ENCODE data around the gene PCDHGB4.
A peak's percentile ranks its signal among the peaks of the same experiment; 100 is the strongest.
"Not testable (repeated sequence)": the region's sequence is repeated elsewhere in the genome, so short reads cannot be mapped to it uniquely, and the experiment has no call there.

PCDHGB4 gene

GRCh38 chr5:141387557-141388311, at the start of gene PCDHGB4:
Gene PCDHGB4, plus strand, starts transcription at chr5:141387698. Its CDS starts 187 bp downstream, at chr5:141387885.
- peak; percentile 22 for DNase-seq (ENCODE audit: low spot score)

- no peak for DNase-seq (ENCODE audit: low spot score)
These were observed 48.8 kb upstream of the PCDHGB4 start, which contains the start of gene PCDHGA2 for GRCh38 chr5:141338538-141339306. Gene PCDHGA2, plus strand, starts transcription at chr5:141338760.

GRCh38 chr5:141340781-141341354, 46.6 kb upstream of the PCDHGB4 start:
- not testable (repeated sequence) for DNase-seq (ENCODE audit: low spot score)

- DNase-seq (ENCODE audit: low spot score), result no peak
These were observed 44.7 kb upstream of the PCDHGB4 start for GRCh38 chr5:141342773-141343172.

GRCh38 chr5:141343242-141343952, 44.1 kb upstream of the PCDHGB4 start, which contains the start of gene PCDHGA3:
Gene PCDHGA3, plus strand, starts transcription at chr5:141343829. Its CDS starts 205 bp downstream, at chr5:141344034.
- peak; percentile 2 for DNase-seq (ENCODE audit: low spot score)

GRCh38 chr5:141343953-141344463, 43.5 kb upstream of the PCDHGB4 start:
- DNase-seq (ENCODE audit: low spot score), result no peak

GRCh38 chr5:141345327-141345726, 42.2 kb upstream of the PCDHGB4 start:
- DNase-seq (ENCODE audit: low spot score), result no peak

- DNase-seq (ENCODE audit: low spot score), result not testable (repeated sequence)
These were observed 41.5 kb upstream of the PCDHGB4 start for GRCh38 chr5:141346017-141346416.

GRCh38 chr5:141349917-141350619, 37.4 kb upstream of the PCDHGB4 start, which contains the start of gene PCDHGB1:
Gene PCDHGB1, plus strand, starts transcription at chr5:141350099. Its CDS starts 162 bp downstream, at chr5:141350261.
- peak; percentile 40 for DNase-seq (ENCODE audit: low spot score)

- no peak for DNase-seq (ENCODE audit: low spot score)
These were observed 35.9 kb upstream of the PCDHGB4 start for GRCh38 chr5:141351591-141351990.

- DNase-seq (ENCODE audit: low spot score), result peak; percentile 23
These were observed 32.5 kb upstream of the PCDHGB4 start, which contains the start of gene PCDHGA4 for GRCh38 chr5:141354900-141355469. Gene PCDHGA4, plus strand, starts transcription at chr5:141355021. Its CDS starts 87 bp downstream, at chr5:141355108.

- no peak for DNase-seq (ENCODE audit: low spot score)
These were observed 31.9 kb upstream of the PCDHGB4 start for GRCh38 chr5:141355641-141356040.

GRCh38 chr5:141356133-141356532, 31.4 kb upstream of the PCDHGB4 start:
- no peak for DNase-seq (ENCODE audit: low spot score)

GRCh38 chr5:141356950-141357349, 30.5 kb upstream of the PCDHGB4 start:
- no peak for DNase-seq (ENCODE audit: low spot score)

- peak; percentile 30 for DNase-seq (ENCODE audit: low spot score)
These were observed 27.6 kb upstream of the PCDHGB4 start, which contains the start of gene PCDHGB2 for GRCh38 chr5:141359790-141360426. Gene PCDHGB2, plus strand, starts transcription at chr5:141359994. Its CDS starts 142 bp downstream, at chr5:141360136.

GRCh38 chr5:141360685-141361084, 26.8 kb upstream of the PCDHGB4 start:
- no peak for DNase-seq (ENCODE audit: low spot score)

- no peak for DNase-seq (ENCODE audit: low spot score)
These were observed 24.8 kb upstream of the PCDHGB4 start for GRCh38 chr5:141362719-141363118.

GRCh38 chr5:141363952-141364660, 23.4 kb upstream of the PCDHGB4 start, which contains the start of gene PCDHGA5:
Gene PCDHGA5, plus strand, starts transcription at chr5:141364162. Its CDS starts 169 bp downstream, at chr5:141364331.
- no peak for DNase-seq (ENCODE audit: low spot score)
